Calu3 (cell line): ENCODE measurements around the gene ZDHHC24. TPM values are rescaled to one million over a fixed set of nuclear protein-coding genes. Genes with fewer than 3 reads are reported as not detected.
A peak's percentile ranks its signal among the peaks of the same experiment; 100 is the strongest.

ENCODE experiments used
- BruUV-seq: library from RNA; stranded (reverse); fragments of 400-500 nt; replicated peaks from 2 replicates; lab custom pipeline; 2021; lab: Mats Ljungman, UMichigan
- CTCF ChIA-PET: fragments of 300-600 bp; sonication (Branson Sonifier 250); formaldehyde crosslinking; loops from one replicate; lab custom pipeline; 2022; ENCODE audit warnings: antibody characterized with exemption; lab: Charles Lee
- DNase-seq: peaks from one replicate; pipeline ENCODE4 v3.0.0; 2022
- H3K27ac Mint-ChIP-seq: one replicate; pipeline ENCODE4 v1.8.0; 2022; ENCODE audit warnings: mixed read lengths; ENCODE audit not compliant: unreplicated experiment
- H3K27me3 Mint-ChIP-seq: one replicate; pipeline ENCODE4 v1.8.0; 2022; ENCODE audit warnings: mixed read lengths; ENCODE audit not compliant: unreplicated experiment
- H3K36me3 Mint-ChIP-seq: one replicate; pipeline ENCODE4 v1.8.0; 2022; ENCODE audit warnings: mild to moderate bottlenecking, moderate library complexity, mixed read lengths; ENCODE audit not compliant: insufficient read depth, unreplicated experiment
- H3K4me1 Mint-ChIP-seq: one replicate; pipeline ENCODE4 v1.8.0; 2022; ENCODE audit warnings: mild to moderate bottlenecking, low read depth, mixed read lengths; ENCODE audit not compliant: unreplicated experiment
- H3K4me3 Mint-ChIP-seq: one replicate; pipeline ENCODE4 v1.8.0; 2022; ENCODE audit warnings: mild to moderate bottlenecking, low read depth, moderate library complexity, mixed read lengths; ENCODE audit not compliant: unreplicated experiment
- H3K9me3 Mint-ChIP-seq: one replicate; pipeline ENCODE4 v1.8.0; 2022; ENCODE audit warnings: low read depth, mixed read lengths; ENCODE audit not compliant: unreplicated experiment
- intact Hi-C: fragments of 100-400 bp; cut with micrococcal nuclease; formaldehyde crosslinking; loops from one replicate; pipeline ENCODE4 v1.10.0; 2022; ENCODE audit not compliant: unreplicated experiment
- total RNA-seq: library from RNA; stranded (reverse); gene quantifications from 2 replicates; pipeline ENCODE4 v1.2.3, GENCODE V29; 2022
- TF ChIP-seq, protein P1 (sequence below): fragments of 200-600 bp; IDR thresholded peaks from one replicate; pipeline ENCODE4 v1.8.0; 2022; ENCODE audit warnings: antibody characterized with exemption; ENCODE audit not compliant: unreplicated experiment

The ZDHHC24 gene
- total RNA-seq, 1 experiment from 2014 or later, result 15.1 TPM

DNA sequence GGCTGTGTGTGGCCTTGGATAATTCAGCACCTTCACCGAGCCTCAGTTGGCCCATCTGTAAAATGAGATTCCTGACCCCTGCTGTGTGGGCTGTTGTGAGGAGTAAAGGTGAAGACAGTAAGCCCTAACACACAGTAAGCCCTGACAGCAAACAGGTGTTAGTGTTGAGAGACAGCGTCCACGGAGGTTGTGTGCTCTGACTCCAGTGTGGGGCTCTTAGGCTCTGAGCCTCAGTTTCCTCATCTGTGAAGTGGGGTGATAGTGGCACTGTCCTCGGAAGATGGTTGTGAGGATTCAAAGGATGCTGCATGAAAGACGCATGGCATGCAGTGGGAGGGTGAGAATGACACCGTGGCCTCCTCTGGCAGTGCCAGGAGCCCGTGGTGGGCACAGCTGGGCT, 51.4 kb downstream of the ZDHHC24 start:
- peaks cover 33% of the 10 kb centered on the region for H3K36me3 Mint-ChIP-seq
- DNase-seq, result no peak
- no peak overlapping the region for H3K27ac Mint-ChIP-seq
- H3K4me1 Mint-ChIP-seq, result no peaks in the 10 kb centered on the region
- CTCF ChIA-PET, result interaction anchor here (0.6 kb wide), 2 partner anchors 22 to 704 kb away, joined by 3 read pairs; no protein-coding TSS in a partner anchor
- TF ChIP-seq, protein P1, sequence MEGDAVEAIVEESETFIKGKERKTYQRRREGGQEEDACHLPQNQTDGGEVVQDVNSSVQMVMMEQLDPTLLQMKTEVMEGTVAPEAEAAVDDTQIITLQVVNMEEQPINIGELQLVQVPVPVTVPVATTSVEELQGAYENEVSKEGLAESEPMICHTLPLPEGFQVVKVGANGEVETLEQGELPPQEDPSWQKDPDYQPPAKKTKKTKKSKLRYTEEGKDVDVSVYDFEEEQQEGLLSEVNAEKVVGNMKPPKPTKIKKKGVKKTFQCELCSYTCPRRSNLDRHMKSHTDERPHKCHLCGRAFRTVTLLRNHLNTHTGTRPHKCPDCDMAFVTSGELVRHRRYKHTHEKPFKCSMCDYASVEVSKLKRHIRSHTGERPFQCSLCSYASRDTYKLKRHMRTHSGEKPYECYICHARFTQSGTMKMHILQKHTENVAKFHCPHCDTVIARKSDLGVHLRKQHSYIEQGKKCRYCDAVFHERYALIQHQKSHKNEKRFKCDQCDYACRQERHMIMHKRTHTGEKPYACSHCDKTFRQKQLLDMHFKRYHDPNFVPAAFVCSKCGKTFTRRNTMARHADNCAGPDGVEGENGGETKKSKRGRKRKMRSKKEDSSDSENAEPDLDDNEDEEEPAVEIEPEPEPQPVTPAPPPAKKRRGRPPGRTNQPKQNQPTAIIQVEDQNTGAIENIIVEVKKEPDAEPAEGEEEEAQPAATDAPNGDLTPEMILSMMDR, result no peak
- BruUV-seq, result no TSS peak
- no peaks in the 10 kb centered on the region for H3K27me3 Mint-ChIP-seq
- H3K9me3 Mint-ChIP-seq, result no peaks in the 10 kb centered on the region
- no peak overlapping the region for H3K4me3 Mint-ChIP-seq
- intact Hi-C loops, result no loop called here

- Mint-ChIP-seq H3K36me3 (peaks cover 25% of the 10 kb centered on the region), H3K27me3 (no peaks in the 10 kb centered on the region)
- BruUV-seq, result no TSS peak
These were observed 52.7 kb downstream of the ZDHHC24 start for GRCh38 chr11:66493130-66493529.

GRCh38 chr11:66492161-66492865, 53.5 kb downstream of the ZDHHC24 start:
- TF ChIP-seq, protein P1, result no peak
- DNase-seq, result no peak
- H3K4me1 Mint-ChIP-seq, result no peaks in the 10 kb centered on the region
- peaks cover 25% of the 10 kb centered on the region for H3K36me3 Mint-ChIP-seq
- intact Hi-C loops, result no loop called here
- BruUV-seq, result no TSS peak
- H3K9me3 Mint-ChIP-seq, result no peaks in the 10 kb centered on the region
- no peak overlapping the region for H3K27ac Mint-ChIP-seq
- no peaks in the 10 kb centered on the region for H3K27me3 Mint-ChIP-seq
- no peak overlapping the region for H3K4me3 Mint-ChIP-seq
- CTCF ChIA-PET, result interaction anchor here (0.6 to 1.4 kb wide), 4 partner anchors 12 to 1158 kb away, joined by 3 to 5 read pairs (median 4); partner anchors contain the start of genes ACY3 and DPP3

More at GRCh38 chr11:66493130-66493529, 52.7 kb downstream of the ZDHHC24 start:
- Mint-ChIP-seq H3K4me3 (no peak overlapping the region), H3K4me1 (no peaks in the 10 kb centered on the region), H3K27ac (no peak overlapping the region), H3K9me3 (no peaks in the 10 kb centered on the region)
- TF ChIP-seq, protein P1, result no peak
- no peak for DNase-seq
- CTCF ChIA-PET, result interaction anchor here (1.3 kb wide), 1 partner anchor 13 kb away, joined by 3 read pairs; the partner anchor contains the start of gene DPP3
- intact Hi-C loops, result no loop called here

DNA sequence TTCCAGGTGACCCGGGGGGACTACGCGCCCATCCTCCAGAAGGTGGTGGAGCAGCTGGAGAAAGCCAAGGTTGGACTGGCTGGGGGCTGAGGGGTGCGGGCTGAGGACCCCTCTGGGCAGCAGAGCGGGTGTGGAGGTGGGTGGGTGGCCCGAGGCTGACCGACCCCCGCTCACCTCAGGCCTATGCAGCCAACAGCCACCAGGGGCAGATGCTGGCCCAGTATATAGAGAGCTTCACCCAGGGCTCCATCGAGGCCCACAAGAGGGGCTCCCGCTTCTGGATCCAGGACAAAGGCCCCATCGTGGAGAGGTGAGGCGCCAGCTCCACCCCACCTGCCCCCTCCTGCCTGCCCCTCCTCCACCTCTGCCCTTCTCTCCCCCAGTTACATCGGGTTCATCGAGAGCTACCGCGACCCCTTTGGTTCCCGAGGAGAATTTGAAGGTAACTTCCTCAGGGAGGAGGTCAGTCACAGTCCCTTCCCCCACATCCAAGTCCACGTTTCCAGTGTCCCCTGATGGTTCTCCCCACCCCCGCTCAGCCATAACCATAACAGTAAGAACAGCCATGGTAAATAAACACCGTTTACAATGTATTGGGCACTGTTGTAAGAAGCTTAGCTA, 54.4 kb downstream of the ZDHHC24 start:
- Mint-ChIP-seq H3K27me3 (no peaks in the 10 kb centered on the region), H3K27ac (no peak overlapping the region), H3K4me3 (no peak overlapping the region)

More for the DNA sequence above, 54.4 kb downstream of the ZDHHC24 start:
- DNase-seq, result no peak
- Mint-ChIP-seq H3K36me3 (peaks cover 19% of the 10 kb centered on the region), H3K4me1 (no peaks in the 10 kb centered on the region), H3K9me3 (no peaks in the 10 kb centered on the region)
- CTCF ChIA-PET, result interaction anchor here (0.6 to 1.4 kb wide), 4 partner anchors 61 to 1159 kb away, joined by 3 to 5 read pairs (median 4); partner anchors contain the start of gene ACY3
- intact Hi-C loops, result no loop called here
- TF ChIP-seq, protein P1, result peak; percentile 32
- BruUV-seq, result no TSS peak
